Mesothelial cell of epicardium (in vitro differentiated cells): ENCODE measurements around the gene HHATL. TPM values are rescaled to one million over a fixed set of nuclear protein-coding genes. Genes with fewer than 3 reads are reported as not detected.

Experiments used
- DNase-seq, 2 experiments: peaks; one replicate each; pipeline ENCODE4 v3.0.0; 2021; ENCODE audit warnings: low spot score in 2 of 2; ENCODE audit not compliant: unreplicated experiment in 2 of 2
- H3K27ac Mint-ChIP-seq: 2 replicates; pipeline ENCODE4 v1.8.0; 2021; ENCODE audit warnings: mixed read lengths
- H3K27me3 Mint-ChIP-seq: 2 replicates; pipeline ENCODE4 v1.8.0; 2021; ENCODE audit warnings: low read depth, mixed read lengths
- H3K36me3 Mint-ChIP-seq: 2 replicates; pipeline ENCODE4 v1.8.0; 2021; ENCODE audit warnings: mixed read lengths
- H3K4me1 Mint-ChIP-seq: 2 replicates; pipeline ENCODE4 v1.8.0; 2021; ENCODE audit warnings: mixed read lengths
- H3K4me3 Mint-ChIP-seq: 2 replicates; pipeline ENCODE4 v1.8.0; 2021; ENCODE audit warnings: mild to moderate bottlenecking, moderate library complexity, mixed read lengths
- H3K9me3 Mint-ChIP-seq: 2 replicates; pipeline ENCODE4 v1.8.0; 2021; ENCODE audit warnings: mixed read lengths
- CTCF ChIP-seq: fragments of 200-600 bp; sonication (generic); IDR thresholded peaks from one replicate; pipeline ENCODE4 v1.5.0; 2021; ENCODE audit warnings: antibody characterized with exemption; ENCODE audit not compliant: unreplicated experiment
- total RNA-seq: library from RNA; stranded (reverse); gene quantifications from 3 replicates; pipeline ENCODE4 v1.2.1, GENCODE V29; 2021

The HHATL gene
- total RNA-seq, 1 donor from 2014 or later: not detected

GRCh38 chr3:42692667-42693529, 9.7 kb downstream of the HHATL start:
- no peak overlapping the region for H3K4me3 Mint-ChIP-seq
- no peaks in the 10 kb centered on the region for H3K4me1 Mint-ChIP-seq
- no peaks in the 10 kb centered on the region for H3K36me3 Mint-ChIP-seq
- no peaks in the 10 kb centered on the region for H3K9me3 Mint-ChIP-seq
- no peak for TF ChIP-seq CTCF
- peaks cover 36% of the 10 kb centered on the region for H3K27me3 Mint-ChIP-seq
- no peak for DNase-seq
- no peak overlapping the region for H3K27ac Mint-ChIP-seq

- Mint-ChIP-seq H3K9me3 (no peaks in the 10 kb centered on the region), H3K4me3 (no peak overlapping the region), H3K4me1 (no peaks in the 10 kb centered on the region), H3K27me3 (peaks cover 32% of the 10 kb centered on the region), H3K36me3 (no peaks in the 10 kb centered on the region), H3K27ac (no peak overlapping the region)
- DNase-seq: no peak
- no peak for TF ChIP-seq CTCF
Observed at GRCh38 chr3:42691816-42692666, 10.6 kb downstream of the HHATL start.

GRCh38 chr3:42690766-42691680, 11.6 kb downstream of the HHATL start:
- no peaks in the 10 kb centered on the region for H3K4me1 Mint-ChIP-seq
- no peak overlapping the region for H3K27ac Mint-ChIP-seq
- H3K9me3 Mint-ChIP-seq: no peaks in the 10 kb centered on the region
- H3K36me3 Mint-ChIP-seq: no peaks in the 10 kb centered on the region
- peaks cover 32% of the 10 kb centered on the region for H3K27me3 Mint-ChIP-seq
- peak in 1 of 2 experiments; percentile 10 for DNase-seq
- no peak for TF ChIP-seq CTCF
- no peak overlapping the region for H3K4me3 Mint-ChIP-seq

- no peaks in the 10 kb centered on the region for H3K4me1 Mint-ChIP-seq
- no peaks in the 10 kb centered on the region for H3K36me3 Mint-ChIP-seq
- peaks cover 32% of the 10 kb centered on the region for H3K27me3 Mint-ChIP-seq
- TF ChIP-seq CTCF: no peak
- H3K4me3 Mint-ChIP-seq: no peak overlapping the region
- H3K27ac Mint-ChIP-seq: no peak overlapping the region
- H3K9me3 Mint-ChIP-seq: no peaks in the 10 kb centered on the region
- DNase-seq: no peak
Observed at GRCh38 chr3:42690191-42690590, 12.4 kb downstream of the HHATL start.

- Mint-ChIP-seq H3K4me3 (no peak overlapping the region), H3K27me3 (peaks cover 32% of the 10 kb centered on the region), H3K9me3 (no peaks in the 10 kb centered on the region), H3K4me1 (no peaks in the 10 kb centered on the region), H3K36me3 (no peaks in the 10 kb centered on the region), H3K27ac (no peak overlapping the region)
- TF ChIP-seq CTCF: no peak
- no peak for DNase-seq
Observed at GRCh38 chr3:42689421-42690014, 13.1 kb downstream of the HHATL start.
